ENCODE data around the gene LHPP.

The LHPP gene

GRCh38 chr10:124515244-124515970, 53.8 kb downstream of the LHPP start:
- TF ChIP-seq ZNF8 (CRISPR knock-in tag; IDR thresholded peaks at IDR 0.05) = no peak
- TF ChIP-seq PATZ1 (CRISPR knock-in tag; IDR thresholded peaks at IDR 0.05; ENCODE audit: borderline replicate concordance) = no peak
- ATAC-seq = no peak

- no peak for ATAC-seq
- TF ChIP-seq ZNF8 (CRISPR knock-in tag; IDR thresholded peaks at IDR 0.05) (no peak), ZNF565 (CRISPR knock-in tag; conservative IDR thresholded peaks at IDR 0.05; ENCODE audit: low read depth) (no peak), POU6F1 (CRISPR knock-in tag; IDR thresholded peaks at IDR 0.05; ENCODE audit: borderline replicate concordance, low read depth) (no peak), PPARA (CRISPR knock-in tag; IDR thresholded peaks at IDR 0.05; ENCODE audit: borderline replicate concordance) (no peak), ARNTL (CRISPR knock-in tag; IDR thresholded peaks at IDR 0.05; ENCODE audit: borderline replicate concordance, low read depth) (no peak), BACH2 (CRISPR knock-in tag; IDR thresholded peaks at IDR 0.05; ENCODE audit: borderline replicate concordance) (no peak), TCF4 (CRISPR knock-in tag; IDR thresholded peaks at IDR 0.05; ENCODE audit: borderline replicate concordance) (no peak), CSRNP3 (CRISPR knock-in tag; IDR thresholded peaks at IDR 0.05) (no peak), SNAI2 (CRISPR knock-in tag; IDR thresholded peaks at IDR 0.05) (no peak), ZFP30 (CRISPR knock-in tag; IDR thresholded peaks at IDR 0.05) (no peak), ISL1 (CRISPR knock-in tag; IDR thresholded peaks at IDR 0.05) (no peak), OSR1 (CRISPR knock-in tag; IDR thresholded peaks at IDR 0.05) (no peak), TSHZ2 (CRISPR knock-in tag; IDR thresholded peaks at IDR 0.05) (no peak), ZC3H10 (CRISPR knock-in tag; IDR thresholded peaks at IDR 0.05) (no peak), GLIS3 (CRISPR knock-in tag; IDR thresholded peaks at IDR 0.05) (no peak), ZFP3 (CRISPR knock-in tag; IDR thresholded peaks at IDR 0.05) (no peak)
Observed at GRCh38 chr10:124516181-124516580, 54.6 kb downstream of the LHPP start.

GRCh38 chr10:124516746-124517397, 55.2 kb downstream of the LHPP start:
- ATAC-seq = no peak
- TF ChIP-seq ZNF70 (CRISPR knock-in tag; IDR thresholded peaks at IDR 0.05) (no peak), CSDC2 (CRISPR knock-in tag; IDR thresholded peaks at IDR 0.05) (no peak), GLIS3 (CRISPR knock-in tag; IDR thresholded peaks at IDR 0.05) (no peak), ESRRG (CRISPR knock-in tag; IDR thresholded peaks at IDR 0.05) (no peak), BACH2 (CRISPR knock-in tag; IDR thresholded peaks at IDR 0.05; ENCODE audit: borderline replicate concordance) (no peak), ISL1 (CRISPR knock-in tag; IDR thresholded peaks at IDR 0.05) (no peak), ZFP3 (CRISPR knock-in tag; IDR thresholded peaks at IDR 0.05) (no peak)

GRCh38 chr10:124517461-124517860, 55.8 kb downstream of the LHPP start:
- no peak for TF ChIP-seq ZNF70 (CRISPR knock-in tag; IDR thresholded peaks at IDR 0.05)
- ATAC-seq = no peak

All from SK-N-SH treated with all-trans-retinoic acid at 6 μM for 48 hours (cell line).